GM18502 (cell line): ENCODE data around the gene SLC2A10.

ENCODE experiments used
- ATAC-seq: cut with Tn5 transposase; IDR thresholded peaks from one replicate; pipeline ENCODE4 v1.9.1; 2021; ENCODE audit warnings: mild to moderate bottlenecking; ENCODE audit not compliant: unreplicated experiment, poor library complexity

SLC2A10 gene

DNA sequence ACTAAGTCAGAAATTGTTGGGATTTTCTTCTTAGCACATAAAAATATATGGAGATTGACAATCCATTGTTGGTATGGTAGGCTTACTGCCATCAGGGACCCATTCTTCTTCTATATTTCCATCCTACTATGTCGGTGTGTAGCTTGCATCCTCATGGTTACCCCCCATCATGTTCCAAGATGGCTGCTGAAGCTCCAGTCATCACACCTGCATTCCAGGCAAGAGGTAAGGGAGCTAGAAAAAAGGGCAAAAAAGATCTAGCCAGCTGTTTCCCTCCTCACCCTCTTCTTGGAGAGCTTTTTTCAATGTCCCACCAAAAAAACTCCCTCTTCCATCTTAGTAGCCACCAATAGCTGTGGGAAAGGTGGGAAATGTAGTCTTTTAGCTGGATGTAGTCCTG, 13.6 kb downstream of the SLC2A10 start:
- ATAC-seq, result no peak

DNA sequence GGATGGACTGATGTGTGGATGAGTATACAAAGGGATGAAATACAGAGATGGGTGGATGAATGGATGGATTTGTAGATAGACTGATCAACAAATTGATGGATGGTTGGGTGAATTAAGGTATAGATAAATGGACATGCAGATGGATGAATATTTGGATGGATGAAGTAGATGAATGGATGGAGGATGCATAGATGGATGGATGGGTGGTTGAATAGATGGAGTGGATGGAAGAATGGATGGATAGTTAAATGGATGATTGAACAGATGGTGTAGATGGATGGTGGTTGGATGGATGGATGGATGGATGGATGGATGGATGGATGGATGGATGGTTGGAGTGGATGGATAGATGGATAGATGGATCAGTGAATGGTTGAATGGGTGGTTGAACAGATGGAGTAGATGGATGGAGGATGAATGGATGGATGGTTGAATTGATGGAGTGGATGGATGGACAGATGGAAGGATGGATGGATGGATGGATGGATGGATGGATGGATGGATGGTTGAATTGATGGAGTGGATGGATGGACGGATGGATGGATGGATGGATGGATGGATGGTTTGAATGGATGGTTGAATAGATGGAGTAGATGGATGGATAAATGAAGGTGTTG, 15.0 kb downstream of the SLC2A10 start:
- no peak for ATAC-seq

DNA sequence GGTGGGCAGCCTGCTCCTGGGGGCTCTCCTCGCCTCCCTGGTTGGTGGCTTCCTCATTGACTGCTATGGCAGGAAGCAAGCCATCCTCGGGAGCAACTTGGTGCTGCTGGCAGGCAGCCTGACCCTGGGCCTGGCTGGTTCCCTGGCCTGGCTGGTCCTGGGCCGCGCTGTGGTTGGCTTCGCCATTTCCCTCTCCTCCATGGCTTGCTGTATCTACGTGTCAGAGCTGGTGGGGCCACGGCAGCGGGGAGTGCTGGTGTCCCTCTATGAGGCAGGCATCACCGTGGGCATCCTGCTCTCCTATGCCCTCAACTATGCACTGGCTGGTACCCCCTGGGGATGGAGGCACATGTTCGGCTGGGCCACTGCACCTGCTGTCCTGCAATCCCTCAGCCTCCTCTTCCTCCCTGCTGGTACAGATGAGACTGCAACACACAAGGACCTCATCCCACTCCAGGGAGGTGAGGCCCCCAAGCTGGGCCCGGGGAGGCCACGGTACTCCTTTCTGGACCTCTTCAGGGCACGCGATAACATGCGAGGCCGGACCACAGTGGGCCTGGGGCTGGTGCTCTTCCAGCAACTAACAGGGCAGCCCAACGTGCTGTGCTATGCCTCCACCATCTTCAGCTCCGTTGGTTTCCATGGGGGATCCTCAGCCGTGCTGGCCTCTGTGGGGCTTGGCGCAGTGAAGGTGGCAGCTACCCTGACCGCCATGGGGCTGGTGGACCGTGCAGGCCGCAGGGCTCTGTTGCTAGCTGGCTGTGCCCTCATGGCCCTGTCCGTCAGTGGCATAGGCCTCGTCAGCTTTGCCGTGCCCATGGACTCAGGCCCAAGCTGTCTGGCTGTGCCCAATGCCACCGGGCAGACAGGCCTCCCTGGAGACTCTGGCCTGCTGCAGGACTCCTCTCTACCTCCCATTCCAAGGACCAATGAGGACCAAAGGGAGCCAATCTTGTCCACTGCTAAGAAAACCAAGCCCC, 16.0 kb downstream of the SLC2A10 start:
- ATAC-seq, result no peak

DNA sequence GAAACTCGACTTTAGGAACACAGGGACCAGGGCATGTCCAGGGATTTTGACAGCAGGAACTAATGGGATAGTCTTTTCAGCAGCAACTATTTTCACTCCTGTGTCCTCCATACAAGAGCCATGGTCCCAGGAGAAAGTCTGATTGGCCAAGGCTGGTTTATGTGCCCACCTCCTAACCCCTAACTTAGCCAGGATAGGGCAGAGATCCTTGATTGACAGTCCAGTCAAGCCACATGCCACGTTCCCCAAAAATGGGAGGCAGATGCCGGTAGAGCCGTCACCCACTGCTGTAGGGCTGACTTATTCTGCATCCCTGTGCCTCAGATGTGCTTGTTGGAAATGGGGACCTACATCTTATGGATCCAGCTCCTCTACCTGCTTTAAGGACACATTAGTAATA, 22.3 kb downstream of the SLC2A10 start:
- no peak for ATAC-seq

DNA sequence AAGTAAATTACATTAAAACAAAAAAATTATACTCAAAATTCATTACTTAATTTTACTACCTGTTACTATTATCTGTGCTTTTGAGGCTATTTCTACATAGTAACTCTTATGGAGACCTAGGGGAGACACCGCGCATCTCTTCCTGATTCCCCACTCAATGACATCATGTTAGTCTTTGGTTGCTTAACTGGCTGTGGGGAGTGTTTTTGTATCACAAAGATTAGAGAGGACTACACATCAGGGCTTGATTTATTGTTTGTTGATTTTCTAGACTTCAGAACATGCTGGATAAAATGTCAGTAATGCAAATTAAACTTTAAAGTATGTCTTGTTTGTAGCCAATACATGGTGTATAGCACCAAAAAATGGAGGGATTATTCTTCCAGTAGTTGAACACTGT, 26.0 kb downstream of the SLC2A10 start:
- no peak for ATAC-seq

DNA sequence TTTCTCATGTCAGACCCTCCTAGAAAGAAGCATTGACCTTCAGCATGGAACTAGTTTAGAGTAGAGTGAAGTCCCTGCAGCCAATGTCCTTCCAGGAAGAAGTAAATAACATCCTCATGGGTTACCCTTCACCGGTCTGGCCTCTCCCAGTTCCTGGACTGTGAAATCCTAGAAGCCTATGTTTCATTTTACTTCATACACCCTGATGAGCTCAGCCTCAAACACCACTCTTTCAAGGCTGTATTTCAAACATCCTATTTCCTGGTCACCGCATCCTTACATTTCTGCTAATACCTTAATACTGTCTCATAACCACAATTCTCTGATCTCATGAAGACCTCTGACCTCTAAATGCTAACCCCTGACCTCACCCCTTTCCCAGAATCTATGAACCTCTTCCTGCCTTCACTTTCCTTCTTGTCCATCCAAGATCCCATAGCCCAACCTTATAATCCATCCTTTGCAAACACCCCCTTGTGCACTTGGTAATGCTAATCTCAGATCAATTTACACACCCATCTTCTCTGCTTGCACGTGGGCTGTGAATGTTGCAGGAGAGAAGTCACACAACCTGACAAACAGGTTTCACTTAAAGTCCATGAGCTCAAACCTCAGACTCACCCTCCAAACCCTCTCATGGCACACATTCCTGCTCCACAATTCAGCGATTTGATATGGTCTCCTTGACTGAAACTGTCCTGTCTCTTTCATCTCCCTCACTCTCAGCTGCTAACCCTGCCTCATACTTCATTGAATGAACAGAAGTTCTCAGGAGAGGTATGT, 30.2 kb downstream of the SLC2A10 start:
- ATAC-seq, result no peak

DNA sequence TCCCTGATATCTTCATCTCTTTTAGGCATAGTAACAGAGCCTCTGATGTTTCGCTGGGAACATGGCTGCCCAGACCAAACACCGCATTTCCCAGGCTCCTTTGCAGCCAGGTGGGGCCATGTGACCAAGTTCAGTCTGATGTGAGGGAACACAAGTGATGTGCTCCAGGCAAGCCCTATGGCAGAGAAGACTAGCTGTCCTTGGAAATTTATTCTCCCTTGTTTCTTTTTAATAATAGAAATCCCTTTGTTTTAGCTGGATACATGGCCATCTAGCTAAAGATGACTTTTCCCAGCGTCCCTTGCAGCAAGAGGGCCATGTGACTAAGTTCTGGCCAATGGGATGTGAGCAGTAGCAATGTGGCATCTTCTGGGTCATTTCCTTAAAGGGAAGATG, 30.8 kb downstream of the SLC2A10 start:
- no peak for ATAC-seq

DNA sequence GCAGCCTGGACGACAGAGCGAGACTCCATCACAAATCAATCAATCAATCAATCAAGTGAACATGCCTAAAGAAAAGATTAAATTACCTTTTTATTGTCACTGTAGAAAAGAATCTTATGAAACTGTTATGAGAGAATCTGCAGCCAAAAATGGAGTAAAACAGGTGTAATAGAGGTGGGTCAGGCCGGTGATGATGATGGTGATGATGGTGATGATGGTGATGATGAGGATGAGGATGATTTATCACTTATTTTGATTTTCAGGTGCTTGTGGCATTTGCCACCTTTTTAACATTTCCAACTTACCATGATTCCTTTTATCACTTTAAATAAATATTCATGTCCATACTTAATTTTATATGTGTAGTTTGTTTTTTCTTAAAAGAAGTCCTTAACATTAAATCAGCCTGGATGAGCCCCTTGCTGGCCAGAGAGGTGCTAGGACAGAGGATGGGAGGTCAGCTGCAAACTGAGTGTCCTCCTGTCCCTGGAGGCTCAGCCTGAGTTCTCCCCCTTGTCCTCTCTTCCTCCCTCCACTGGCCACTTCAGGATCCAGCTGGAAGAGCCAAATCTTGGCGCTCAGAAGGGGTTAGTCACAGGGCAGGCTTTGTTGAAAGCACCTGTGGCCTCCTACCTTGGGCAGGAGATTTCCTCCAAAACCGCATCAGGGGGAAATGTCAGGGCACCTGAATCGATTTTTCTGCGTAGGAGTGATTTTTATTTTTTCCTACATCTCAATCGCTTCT, 32.6 kb downstream of the SLC2A10 start:
- no peak for ATAC-seq

DNA sequence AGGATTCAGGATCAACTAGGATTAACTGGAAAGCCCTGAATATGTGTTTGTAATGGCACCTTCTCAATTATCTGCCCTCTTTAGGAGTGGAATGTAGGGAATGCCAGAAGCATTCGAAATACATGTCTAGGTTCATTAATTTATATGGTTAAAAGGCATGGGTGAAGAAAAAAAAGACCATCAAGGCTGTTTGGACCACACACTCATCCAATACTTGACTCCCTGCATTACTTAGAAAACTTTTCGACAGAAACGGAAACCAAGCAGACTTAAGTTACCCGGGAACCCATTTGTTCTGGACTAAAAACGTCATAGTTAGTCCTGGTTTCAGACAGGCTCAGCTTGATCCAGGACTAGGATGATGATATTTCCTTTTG, 33.2 kb downstream of the SLC2A10 start:
- ATAC-seq, result no peak

DNA sequence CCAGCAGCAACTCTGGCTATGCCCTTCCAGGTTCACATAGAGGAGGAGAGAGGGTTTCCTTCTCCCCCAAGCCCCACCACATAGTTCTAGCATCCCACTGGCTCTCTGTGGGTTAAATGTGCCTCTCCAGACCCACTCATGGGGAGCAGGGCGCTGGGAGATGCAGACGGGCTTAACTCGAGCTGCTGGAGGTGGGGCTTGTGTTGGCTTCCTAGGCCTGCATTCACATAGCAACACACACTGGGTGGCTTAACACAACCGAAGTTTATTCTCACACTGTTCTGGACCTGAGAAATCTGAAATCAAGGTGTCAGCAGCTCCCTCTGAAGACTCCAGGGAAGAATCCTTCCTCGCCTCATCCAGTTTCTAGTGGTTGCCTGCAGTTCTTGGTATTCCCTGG, 33.6 kb downstream of the SLC2A10 start:
- ATAC-seq, result no peak

DNA sequence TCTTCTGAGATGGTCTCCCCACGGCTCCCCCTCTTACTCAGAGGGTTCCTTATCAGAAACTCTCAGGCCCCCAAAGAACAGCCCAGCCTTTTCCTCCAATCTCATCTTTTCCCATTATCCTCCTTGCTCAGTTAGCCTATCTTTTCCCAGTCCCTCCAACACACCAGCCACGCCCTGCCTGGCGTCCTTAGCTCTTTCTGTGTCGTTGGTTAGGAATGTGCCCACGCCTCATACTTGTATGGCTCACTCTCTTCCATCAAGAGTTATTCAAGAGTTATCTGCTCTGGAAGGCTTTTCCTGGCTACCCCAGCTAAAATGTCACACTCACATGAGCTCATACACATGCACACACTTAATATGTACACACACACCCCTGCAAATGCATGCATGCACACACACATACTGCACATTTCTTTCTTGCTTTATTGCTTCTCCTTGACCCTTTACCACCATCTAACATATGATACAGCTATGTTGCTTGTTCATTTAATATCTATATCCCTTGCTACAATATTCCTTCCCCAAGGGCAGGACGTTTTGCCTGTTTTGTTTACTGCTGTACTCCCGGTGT, 37.6 kb downstream of the SLC2A10 start:
- no peak for ATAC-seq

DNA sequence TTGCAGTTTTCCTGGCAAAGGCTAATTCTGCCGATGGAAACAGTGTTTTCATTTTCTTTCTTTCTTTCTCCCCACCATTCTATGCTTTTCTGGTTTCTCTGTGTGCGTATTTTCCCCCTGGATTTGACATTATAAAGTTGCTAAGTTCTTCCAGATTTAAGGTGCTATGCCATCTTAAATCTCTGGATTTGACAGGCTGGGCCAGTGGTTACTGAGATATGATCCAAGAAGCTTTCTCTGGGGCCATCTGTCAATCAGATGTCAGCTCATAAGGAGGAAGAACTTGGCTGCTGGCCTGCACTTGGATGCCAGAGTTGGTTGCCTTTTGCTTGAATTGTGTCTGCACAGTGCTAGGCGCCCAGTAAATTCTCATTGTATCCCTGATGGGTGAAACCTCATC, 39.7 kb downstream of the SLC2A10 start:
- no peak for ATAC-seq

DNA sequence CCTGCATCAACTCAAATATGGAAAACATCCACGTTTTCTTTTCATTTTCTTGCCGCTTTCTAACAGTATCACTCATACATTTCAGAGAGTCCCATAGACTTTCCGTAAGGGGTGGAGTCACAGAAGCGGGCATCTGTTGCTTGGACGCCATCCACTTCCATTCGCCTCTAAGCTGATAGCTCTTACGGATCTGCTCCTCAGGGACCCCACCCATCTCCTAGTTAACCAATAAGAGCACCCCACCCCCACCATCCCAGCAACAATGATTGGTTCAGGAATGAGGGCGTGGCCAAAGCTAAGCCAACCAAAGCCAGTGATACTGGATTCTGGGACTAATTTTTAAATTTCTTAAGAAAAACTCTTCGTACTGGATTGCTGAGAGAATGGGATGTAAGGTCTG, 42.4 kb downstream of the SLC2A10 start:
- no peak for ATAC-seq

DNA sequence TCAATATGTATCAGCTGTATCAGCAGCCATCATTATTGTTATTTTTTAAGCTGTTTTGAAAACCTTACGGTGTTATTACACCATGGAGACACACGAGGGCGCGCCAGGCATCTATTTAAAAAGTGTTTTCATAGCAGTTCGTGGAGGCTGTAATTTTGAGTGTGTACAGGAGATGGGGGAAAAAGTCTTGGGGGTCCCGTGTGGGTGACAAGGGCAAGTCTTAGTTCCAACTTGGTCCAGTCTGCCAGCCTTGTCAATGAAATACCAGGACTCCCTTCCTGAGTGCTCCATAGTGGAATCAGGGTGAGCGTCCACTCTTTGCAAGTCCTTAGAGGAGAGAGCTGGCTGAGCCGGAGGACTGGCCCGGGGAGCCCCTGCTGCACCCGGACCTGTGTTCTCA, 43.3 kb downstream of the SLC2A10 start:
- no peak for ATAC-seq

DNA sequence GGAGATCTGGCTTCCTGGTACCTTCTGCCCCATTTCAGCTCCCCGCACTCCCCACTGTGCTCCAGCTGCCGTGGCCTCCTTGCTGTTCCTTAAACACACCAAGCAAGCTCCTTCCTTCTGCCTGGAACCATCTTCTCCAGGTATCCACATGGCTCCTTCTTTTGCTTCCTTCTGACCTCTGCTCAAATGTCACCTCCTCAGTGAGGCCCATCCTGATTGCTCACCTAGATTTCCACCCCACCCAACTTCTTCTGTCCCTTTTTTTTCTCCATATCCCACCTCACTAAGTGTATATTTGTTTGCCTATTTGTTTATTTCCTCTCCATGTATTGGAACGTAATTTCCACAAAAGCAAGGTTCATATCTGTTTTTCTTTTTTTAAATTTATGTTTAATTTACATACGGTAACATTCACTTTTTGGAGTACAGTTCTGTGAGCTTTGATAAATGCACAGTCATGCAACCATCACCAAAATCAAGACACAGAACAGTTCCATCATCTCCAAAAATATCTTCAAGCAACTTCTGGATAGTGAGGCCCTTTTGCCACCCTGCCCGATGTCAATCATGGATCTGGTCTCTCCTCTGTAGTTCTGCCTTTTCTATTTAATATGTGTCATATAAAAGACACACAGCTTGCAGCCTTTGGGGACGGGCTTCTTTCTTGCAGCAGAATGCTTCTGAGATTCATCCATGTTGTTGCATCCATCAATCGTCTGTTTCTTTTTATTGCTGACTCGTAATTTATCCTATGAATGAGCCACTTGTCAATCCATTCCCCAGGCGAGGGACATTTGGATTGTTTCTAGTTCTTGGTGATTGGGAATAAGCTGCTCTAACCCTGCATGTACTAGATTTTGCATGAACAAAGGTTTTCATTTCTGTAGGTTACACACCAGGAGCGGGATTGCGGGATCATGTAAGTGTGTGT, 46.3 kb downstream of the SLC2A10 start:
- no peak for ATAC-seq

DNA sequence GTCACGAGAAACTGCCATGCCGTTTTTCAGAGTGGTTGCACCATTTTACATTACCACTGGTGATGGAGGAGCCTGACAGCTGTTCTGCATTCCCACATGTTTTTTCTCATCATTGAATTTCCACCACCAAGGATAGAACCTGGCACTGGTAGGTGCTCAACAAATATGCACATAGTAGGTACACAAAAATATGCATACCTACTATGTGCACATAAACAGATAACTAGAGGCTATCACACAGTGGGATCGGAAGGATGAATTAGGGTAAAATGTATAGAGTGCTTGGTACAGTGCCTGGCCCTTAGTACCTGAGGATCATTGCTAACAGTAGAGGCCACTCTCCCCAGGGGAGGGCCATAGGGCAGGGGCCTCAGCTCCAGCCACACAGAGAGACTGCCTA, 47.0 kb downstream of the SLC2A10 start:
- ATAC-seq, result no peak

DNA sequence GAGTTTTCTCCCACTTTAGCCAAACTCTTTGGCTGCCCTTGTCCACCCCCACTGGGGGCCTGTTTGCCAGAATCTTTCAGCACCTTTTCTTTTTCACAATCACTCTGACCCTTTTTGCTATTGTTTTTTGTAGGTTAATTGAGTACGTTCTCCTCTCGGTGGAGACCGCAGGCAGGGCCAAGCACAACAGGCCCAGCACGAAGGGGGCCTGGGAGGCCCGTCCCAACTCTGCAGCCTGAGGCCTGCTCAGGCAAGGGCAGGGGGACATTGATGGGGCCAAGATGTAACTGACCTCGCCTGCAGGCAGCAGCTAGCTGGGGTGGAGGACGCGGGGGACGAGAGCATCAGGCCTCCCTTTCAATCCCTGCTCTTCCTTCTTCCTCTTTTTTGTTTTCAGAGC, 47.7 kb downstream of the SLC2A10 start:
- no peak for ATAC-seq

DNA sequence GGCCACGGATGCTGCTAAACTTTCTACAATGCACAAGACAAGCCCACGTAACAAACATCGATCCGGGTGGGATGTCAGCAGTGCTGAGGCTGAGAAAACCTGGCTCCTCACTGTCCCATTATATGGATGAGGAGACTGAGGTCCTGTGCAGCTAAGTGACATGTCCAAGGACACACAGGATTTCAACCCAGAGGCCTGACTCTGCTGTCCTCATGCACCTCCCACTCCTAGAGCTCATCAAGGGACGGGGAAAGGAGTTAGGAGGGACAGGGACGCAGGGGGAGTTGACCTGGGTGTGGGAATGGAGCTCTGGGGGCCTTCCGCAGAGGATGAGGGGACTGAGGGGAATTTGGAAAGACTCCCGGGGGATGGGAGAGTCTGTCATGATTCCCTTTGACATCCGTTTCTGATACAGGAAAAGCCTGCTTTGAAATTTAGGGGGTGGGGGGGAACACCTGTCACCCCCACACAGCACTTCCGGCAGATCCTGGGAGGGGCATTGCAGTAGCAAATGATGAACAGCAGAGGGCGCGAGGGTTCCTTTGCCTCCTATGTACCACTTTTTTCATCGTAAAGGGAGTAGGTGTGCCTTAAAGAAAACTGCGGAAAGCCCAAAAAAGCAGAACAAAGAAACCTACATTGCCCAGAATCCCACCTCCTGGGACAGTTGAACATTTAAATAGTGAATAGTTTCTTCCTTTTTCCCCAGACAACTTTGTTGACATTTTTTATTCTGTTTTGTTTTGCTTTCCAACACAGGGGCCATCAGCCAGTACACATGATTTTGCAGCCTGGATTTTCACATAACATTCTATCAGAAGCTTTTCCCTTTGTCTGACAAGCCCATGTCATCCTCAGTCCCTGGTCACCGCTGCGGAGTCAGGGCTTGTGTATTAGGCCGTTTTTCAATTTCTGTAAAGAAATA, 48.6 kb downstream of the SLC2A10 start:
- no peak for ATAC-seq
